MCF 10A (cell line): ENCODE results near the gene THAP3. TPM values are rescaled to one million over a fixed set of nuclear protein-coding genes. Genes with fewer than 3 reads are reported as not detected.
"Not testable (repeated sequence)": the region's sequence is repeated elsewhere in the genome, so short reads cannot be mapped to it uniquely, and the experiment has no call there.

Experiments
- BruUV-seq: library from RNA; stranded (reverse); fragments of 400-500 nt; replicated peaks from 2 replicates; lab custom pipeline; 2021; lab: Mats Ljungman, UMichigan
- CTCF ChIA-PET: fragments of 300-600 bp; sonication (Branson Sonifier 250); formaldehyde crosslinking; extraction: SDS; loops from one replicate; lab custom pipeline; 2021; ENCODE audit warnings: antibody characterized with exemption, inconsistent platforms; lab: Yijun Ruan, JAX
- POLR2A ChIA-PET: fragments of 300-600, 350-650 bp; sonication (Branson Sonifier 250); formaldehyde crosslinking; extraction: SDS; loops from one replicate; lab custom pipeline; 2020; ENCODE audit warnings: antibody characterized with exemption, inconsistent platforms; lab: Yijun Ruan, JAX
- DNase-seq: peaks from one replicate; pipeline ENCODE4 v3.0.0-alpha.2; 2018; ENCODE audit not compliant: unreplicated experiment
- H3K27ac Mint-ChIP-seq: one replicate; pipeline ENCODE4 v1.8.0; 2022; ENCODE audit warnings: mild to moderate bottlenecking, low read depth, mixed read lengths; ENCODE audit not compliant: unreplicated experiment
- H3K27me3 Mint-ChIP-seq: one replicate; pipeline ENCODE4 v1.8.0; 2022; ENCODE audit warnings: mixed read lengths; ENCODE audit not compliant: insufficient read depth, unreplicated experiment
- H3K36me3 Mint-ChIP-seq: one replicate; pipeline ENCODE4 v1.8.0; 2022; ENCODE audit warnings: mild to moderate bottlenecking, moderate library complexity, mixed read lengths; ENCODE audit not compliant: insufficient read depth, unreplicated experiment
- H3K4me1 Mint-ChIP-seq: one replicate; pipeline ENCODE4 v1.8.0; 2022; ENCODE audit warnings: mixed read lengths; ENCODE audit not compliant: insufficient read depth, unreplicated experiment
- H3K4me3 Mint-ChIP-seq: one replicate; pipeline ENCODE4 v1.8.0; 2022; ENCODE audit warnings: mild to moderate bottlenecking, moderate library complexity, mixed read lengths; ENCODE audit not compliant: unreplicated experiment
- H3K9me3 Mint-ChIP-seq: one replicate; pipeline ENCODE4 v1.8.0; 2022; ENCODE audit warnings: mixed read lengths; ENCODE audit not compliant: unreplicated experiment
- CTCF ChIP-seq: fragments of 200-600 bp; IDR thresholded peaks from one replicate; pipeline ENCODE4 v1.8.0; 2022; ENCODE audit warnings: antibody characterized with exemption, mild to moderate bottlenecking; ENCODE audit not compliant: unreplicated experiment
- intact Hi-C: fragments of 100-400 bp; cut with micrococcal nuclease; formaldehyde crosslinking; loops from 2 replicates; pipeline ENCODE4 v1.14.1; 2022
- total RNA-seq: library from RNA; stranded (reverse); gene quantifications from 2 replicates; pipeline ENCODE4 v1.2.3, GENCODE V29; 2022

The THAP3 gene
- total RNA-seq, 1 experiment from 2014 or later: 14.7 TPM

- Mint-ChIP-seq H3K9me3 (no peaks in the 10 kb centered on the region), H3K4me3 (no peak overlapping the region), H3K36me3 (peaks cover 100% of the 10 kb centered on the region), H3K4me1 (no peaks in the 10 kb centered on the region), H3K27me3 (no peaks in the 10 kb centered on the region), H3K27ac (no peak overlapping the region)
- ChIA-PET CTCF (interaction anchor here (0.8 kb wide), 1 partner anchor 9 kb away, joined by 4 read pairs; no protein-coding TSS in a partner anchor), POLR2A (no interaction called here)
- no TSS peak for BruUV-seq
- no peak for TF ChIP-seq CTCF
- intact Hi-C loops: no loop called here
- DNase-seq: no peak
These were observed 13.6 kb downstream of the THAP3 start for GRCh38 chr1:6638226-6638625.

DNA sequence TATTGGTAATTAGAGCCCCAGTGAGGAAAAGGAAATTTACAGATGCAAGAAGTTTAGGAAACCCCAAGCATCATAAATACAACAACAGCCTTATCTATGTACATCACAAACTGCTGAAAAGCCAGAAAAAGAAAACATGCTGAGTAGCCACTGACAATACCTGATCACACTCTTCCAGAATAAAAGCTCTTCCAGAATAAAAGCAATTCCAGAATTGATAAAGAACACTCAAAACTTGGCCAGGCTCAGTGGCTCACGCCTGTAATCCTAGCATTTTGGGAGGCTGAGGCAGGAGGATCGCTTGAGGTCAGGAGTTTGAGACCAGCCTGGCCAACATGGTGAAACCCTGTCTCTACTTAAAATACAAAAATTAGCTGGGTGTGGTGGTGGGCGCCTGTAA is 16.2 kb downstream of the THAP3 start:
- H3K27me3 Mint-ChIP-seq, H3K27ac Mint-ChIP-seq, BruUV-seq, H3K9me3 Mint-ChIP-seq, H3K4me3 Mint-ChIP-seq, H3K4me1 Mint-ChIP-seq, DNase-seq: not testable (repeated sequence)
- ChIA-PET CTCF (interaction anchor here (0.6 to 1.4 kb wide), 4 partner anchors 11 to 41 kb away, joined by 3 to 4 read pairs (median 3); no protein-coding TSS in a partner anchor), POLR2A (interaction anchor here (0.6 to 1.1 kb wide), 3 partner anchors 41 to 63 kb away, joined by 3 to 4 read pairs (median 4); no protein-coding TSS in a partner anchor)
- peaks cover 93% of the 10 kb centered on the region for H3K36me3 Mint-ChIP-seq
- intact Hi-C loops: loop anchor here (10.0 kb wide), 1 partner anchor 156 kb away; no protein-coding TSS in a partner anchor

DNA sequence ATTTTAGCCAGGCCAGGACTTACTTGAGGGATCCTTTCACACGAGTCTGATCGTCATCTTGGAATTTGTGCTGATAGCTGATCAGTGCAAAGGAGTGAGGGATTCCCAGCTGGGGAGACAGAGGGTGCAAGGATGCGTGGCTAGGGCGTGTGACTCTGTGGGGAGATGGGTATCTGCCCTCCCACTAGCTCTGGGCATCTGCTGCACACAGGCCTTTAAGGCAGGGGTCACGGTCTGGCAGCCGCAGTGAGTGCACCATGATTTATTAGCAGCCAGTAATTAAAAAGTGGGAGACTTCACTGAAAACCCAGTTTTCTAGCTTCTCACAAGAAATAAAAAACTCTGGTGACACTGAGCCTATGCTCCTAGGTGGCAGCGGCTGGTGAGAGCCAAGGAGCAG is 20.4 kb downstream of the THAP3 start:
- intact Hi-C loops: loop anchor here (10.0 kb wide), 1 partner anchor 160 kb away; no protein-coding TSS in a partner anchor

DNA sequence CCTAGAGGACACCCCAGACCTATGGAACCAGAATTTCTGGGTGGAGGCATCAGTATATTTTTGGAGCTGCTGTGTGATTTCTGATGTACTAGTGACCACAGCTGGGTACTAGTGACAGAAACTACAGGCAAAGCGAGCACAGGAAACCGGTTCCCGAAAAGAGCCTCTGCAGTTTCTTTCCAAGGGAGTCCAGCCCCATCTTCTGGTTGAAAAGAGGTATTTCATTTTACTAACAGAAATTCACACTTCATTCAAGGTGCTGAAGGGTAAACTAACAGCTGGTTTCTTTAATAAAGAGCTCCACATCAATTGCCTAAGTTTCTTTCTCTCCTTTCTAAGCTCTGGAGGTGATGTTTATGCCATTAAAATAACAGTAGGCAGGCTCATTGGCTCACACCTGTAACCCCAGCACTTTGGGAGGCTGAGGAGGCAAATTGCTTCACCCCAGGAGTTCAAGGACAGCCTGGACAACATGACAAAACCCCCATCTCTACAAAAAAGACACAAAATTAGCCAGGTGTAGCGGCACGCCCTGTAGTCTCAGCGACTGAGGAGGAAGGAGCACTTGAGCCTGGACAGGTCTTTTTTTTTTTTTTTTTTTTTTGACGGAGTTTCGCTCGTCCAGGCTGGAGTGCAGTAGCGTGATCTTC is 22.0 kb downstream of the THAP3 start:
- DNase-seq: peak; percentile 48
- Mint-ChIP-seq H3K9me3 (no peaks in the 10 kb centered on the region), H3K27me3 (no peaks in the 10 kb centered on the region), H3K4me3 (no peak overlapping the region), H3K27ac (no peak overlapping the region), H3K4me1 (no peaks in the 10 kb centered on the region), H3K36me3 (peaks cover 55% of the 10 kb centered on the region)
- peak; percentile 47 for TF ChIP-seq CTCF
- ChIA-PET POLR2A (interaction anchor here (0.7 kb wide), 2 partner anchors 67 to 232 kb away, joined by 3 to 4 read pairs; partner anchors contain the start of gene ZBTB48), CTCF (interaction anchor here (0.9 to 3.5 kb wide), 13 partner anchors 8 to 166 kb away, joined by 3 to 12 read pairs (median 4); no protein-coding TSS in a partner anchor)
- intact Hi-C loops: loop anchor here (10.0 kb wide), 1 partner anchor 162 kb away; no protein-coding TSS in a partner anchor
- BruUV-seq: no TSS peak

More for the DNA sequence above, 20.4 kb downstream of the THAP3 start:
- H3K9me3 Mint-ChIP-seq: no peaks in the 10 kb centered on the region
- H3K4me3 Mint-ChIP-seq: no peak overlapping the region
- ChIA-PET CTCF (interaction anchor here (0.6 to 3.5 kb wide), 10 partner anchors 8 to 159 kb away, joined by 3 to 12 read pairs (median 3); partner anchors contain the start of genes NOL9 and TAS1R1), POLR2A (interaction anchor here (1.2 kb wide), 1 partner anchor 9 kb away, joined by 3 read pairs; no protein-coding TSS in a partner anchor)
- no peak overlapping the region for H3K27ac Mint-ChIP-seq
- BruUV-seq: no TSS peak
- DNase-seq: no peak
- H3K4me1 Mint-ChIP-seq: no peaks in the 10 kb centered on the region
- no peak for TF ChIP-seq CTCF
- no peaks in the 10 kb centered on the region for H3K27me3 Mint-ChIP-seq
- peaks cover 64% of the 10 kb centered on the region for H3K36me3 Mint-ChIP-seq
